Cardiac muscle cell (in vitro differentiated cells and primary cell): ENCODE data around the gene SYTL1. TPM values are rescaled to one million over a fixed set of nuclear protein-coding genes. Genes with fewer than 3 reads are reported as not detected.

Experiments
- DNase-seq, 2 donors: peaks; one replicate each; pipeline versions ENCODE4 v3.0.0 to v3.0.0-alpha.2; 2010 to 2017; ENCODE audit warnings: low read depth in 1 of 2, low spot score in 1 of 2
- H3K27ac ChIP-seq: fragments of 200-600 bp; sonication (generic); 2 replicates; pipeline ENCODE4 v1.5.1; 2016
- H3K27me3 ChIP-seq: fragments of 200-600 bp; sonication (generic); 2 replicates; pipeline ENCODE4 v1.6.0; 2016; ENCODE audit warnings: control low read depth
- H3K36me3 ChIP-seq: fragments of 200-600 bp; sonication (generic); 2 replicates; pipeline ENCODE4 v1.5.1; 2016; ENCODE audit warnings: control low read depth
- H3K4me1 ChIP-seq: fragments of 200-600 bp; sonication (generic); 2 replicates; pipeline ENCODE4 v1.8.1; 2017; ENCODE audit warnings: low read depth, mild to moderate bottlenecking, mixed run types
- H3K4me3 ChIP-seq: fragments of 200-600 bp; sonication (generic); 2 replicates; pipeline ENCODE4 v1.5.1; 2016; ENCODE audit warnings: mild to moderate bottlenecking
- H3K9me3 ChIP-seq: fragments of 200-600 bp; sonication (generic); 2 replicates; pipeline ENCODE4 v1.5.1; 2017; ENCODE audit warnings: low read depth, mild to moderate bottlenecking, control low read depth
- CTCF ChIP-seq: IDR thresholded peaks from 2 replicates; pipeline ENCODE4 v1.5.1; 2012; ENCODE audit warnings: low read depth, mild to moderate bottlenecking, low read length
- polyA plus RNA-seq: library from polyadenylated mRNA; unstranded; fragments of >200 nt; fragmentation: Nextera tagmentation; extraction: Ambion mirVana; gene quantifications from 2 replicates; pipeline ENCODE4 v1.2.1, GENCODE V29; 2016
- total RNA-seq: library from RNA; depleted of rRNA; stranded (reverse); fragments of >200 nt; gene quantifications from 2 replicates; pipeline ENCODE4 v1.2.3, GENCODE V29; 2016

SYTL1 gene
- total and polyA plus RNA-seq, 2 experiments from 2014 or later: 14.7 to 44.1 TPM

- H3K36me3 ChIP-seq: no peaks in the 10 kb centered on the region
- peak overlapping the region; percentile 52 for H3K4me3 ChIP-seq
- DNase-seq: no peak
- H3K4me1 ChIP-seq: peaks cover 3% of the 10 kb centered on the region
- TF ChIP-seq CTCF: no peak
- H3K27ac ChIP-seq: peak overlapping the region; percentile 80
- no peaks in the 10 kb centered on the region for H3K27me3 ChIP-seq
- H3K9me3 ChIP-seq: no peaks in the 10 kb centered on the region
These were observed 25.4 kb downstream of the SYTL1 start for GRCh38 chr1:27367160-27367650.

- Histone ChIP-seq H3K36me3 (no peaks in the 10 kb centered on the region), H3K9me3 (no peaks in the 10 kb centered on the region), H3K27ac (no peak overlapping the region), H3K4me3 (no peak overlapping the region), H3K4me1 (peaks cover 3% of the 10 kb centered on the region), H3K27me3 (no peaks in the 10 kb centered on the region)
- peak in 1 of 2 donors; percentile 34 for DNase-seq
- peak; percentile 26 for TF ChIP-seq CTCF
These were observed 27.2 kb downstream of the SYTL1 start for GRCh38 chr1:27368869-27369582.

- Histone ChIP-seq H3K4me1 (peaks cover under 1% of the 10 kb centered on the region), H3K27me3 (no peaks in the 10 kb centered on the region), H3K36me3 (no peaks in the 10 kb centered on the region), H3K9me3 (no peaks in the 10 kb centered on the region), H3K4me3 (no peak overlapping the region), H3K27ac (no peak overlapping the region)
- DNase-seq: no peak
- no peak for TF ChIP-seq CTCF
These were observed 30.4 kb downstream of the SYTL1 start for GRCh38 chr1:27372022-27372807.

GRCh38 chr1:27372808-27373690 is 31.2 kb downstream of the SYTL1 start:
- DNase-seq: peak in 1 of 2 donors; percentile 18
- no peak overlapping the region for H3K27ac ChIP-seq
- no peaks in the 10 kb centered on the region for H3K9me3 ChIP-seq
- no peaks in the 10 kb centered on the region for H3K4me1 ChIP-seq
- no peaks in the 10 kb centered on the region for H3K27me3 ChIP-seq
- TF ChIP-seq CTCF: peak; percentile 43
- no peak overlapping the region for H3K4me3 ChIP-seq
- no peaks in the 10 kb centered on the region for H3K36me3 ChIP-seq
